Measurements from ENCODE around the gene RAMAC.

The RAMAC gene

DNA sequence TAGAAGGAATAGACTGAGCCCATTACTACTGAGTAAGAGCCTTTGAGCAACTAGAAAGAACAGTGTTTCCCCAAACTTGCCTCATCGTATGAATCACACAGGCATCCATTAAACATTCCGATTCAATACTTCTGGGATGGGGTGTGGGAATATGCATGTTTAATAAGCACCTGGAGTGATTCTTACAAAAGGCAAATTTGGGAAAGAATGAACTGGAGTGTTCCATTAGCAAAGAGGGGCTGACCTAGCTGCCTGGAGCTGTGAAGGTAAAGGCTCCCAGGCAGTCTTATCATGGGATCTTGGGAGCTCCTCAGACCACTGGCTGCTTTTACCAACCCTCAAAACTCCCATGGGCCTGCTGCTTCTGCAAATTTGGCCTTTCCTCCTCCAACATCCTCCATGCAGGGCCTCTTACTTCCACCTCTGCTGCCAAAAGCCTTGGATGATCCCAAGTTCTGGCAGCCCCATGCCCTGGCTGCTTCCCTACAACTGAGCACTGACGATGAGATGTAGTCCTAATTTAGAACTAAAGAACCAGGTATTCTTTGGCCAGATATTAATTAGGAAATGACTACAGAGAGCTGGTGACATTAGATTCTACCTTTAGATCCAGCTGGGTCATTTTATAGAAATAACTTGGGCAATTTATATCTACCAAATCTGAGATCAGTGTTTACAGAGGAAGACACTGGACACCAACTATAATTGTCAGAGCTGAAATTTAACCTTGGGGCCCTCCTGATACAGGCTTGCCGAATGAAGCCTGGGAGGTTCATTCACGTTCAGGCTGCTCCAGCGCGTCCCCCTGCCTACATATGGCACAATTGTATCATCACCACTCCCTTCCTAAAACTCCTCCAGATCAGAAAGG lies 22.3 kb upstream of the RAMAC start:
- Histone ChIP-seq H3K9ac (no peak overlapping the region), H3K27me3 (ENCODE audit: insufficient read depth, low read depth) (no peaks in the 10 kb centered on the region), H3K4me2 (no peak overlapping the region), H3K27ac (no peak overlapping the region), H3K36me3 (ENCODE audit: insufficient read depth) (no peaks in the 10 kb centered on the region), H3K4me1 (ENCODE audit: low read depth, poor library complexity, severe bottlenecking) (peaks cover 23% of the 10 kb centered on the region), H4K20me1 (ENCODE audit: insufficient read depth) (no peaks in the 10 kb centered on the region), H3K4me3 (IDR thresholded peaks at IDR 0.05; ENCODE audit: insufficient read depth, low read depth, low read length) (no peak overlapping the region), H3K79me2 (ENCODE audit: insufficient read depth, low read depth) (no peaks in the 10 kb centered on the region), H2AFZ (ENCODE audit: low read depth) (no peak overlapping the region)
- no peak for TF ChIP-seq CTCF (conservative IDR thresholded peaks at IDR 0.05; ENCODE audit: low read depth, low read length)

DNA sequence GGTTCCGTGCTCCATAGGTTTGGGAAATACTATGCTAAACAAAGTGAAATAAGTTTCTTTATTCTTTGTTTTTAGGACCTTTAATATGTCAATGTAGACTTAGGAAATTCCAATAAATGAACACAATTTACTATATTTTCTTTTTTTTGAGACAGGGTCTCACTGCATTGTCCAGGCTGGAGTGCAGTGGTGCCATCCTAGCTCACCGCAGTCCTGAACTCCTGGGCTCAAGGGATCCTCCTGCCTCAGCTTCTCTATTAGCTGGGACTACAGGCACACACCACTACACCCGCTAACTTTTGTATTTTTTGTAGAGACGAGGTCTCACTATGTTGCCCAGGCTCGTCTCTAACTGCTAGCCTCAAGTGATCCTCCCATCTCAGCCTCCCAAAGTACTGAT lies 21.1 kb upstream of the RAMAC start:
- Histone ChIP-seq H3K36me3 (ENCODE audit: insufficient read depth) (no peaks in the 10 kb centered on the region), H3K9ac (no peak overlapping the region), H3K27ac (no peak overlapping the region), H3K4me1 (ENCODE audit: low read depth, poor library complexity, severe bottlenecking) (peaks cover 23% of the 10 kb centered on the region), H3K27me3 (ENCODE audit: insufficient read depth, low read depth) (no peaks in the 10 kb centered on the region), H3K4me3 (IDR thresholded peaks at IDR 0.05; ENCODE audit: insufficient read depth, low read depth, low read length) (no peak overlapping the region), H3K79me2 (ENCODE audit: insufficient read depth, low read depth) (no peaks in the 10 kb centered on the region), H2AFZ (ENCODE audit: low read depth) (no peak overlapping the region), H4K20me1 (ENCODE audit: insufficient read depth) (no peaks in the 10 kb centered on the region), H3K4me2 (no peak overlapping the region)
- no peak for TF ChIP-seq CTCF (conservative IDR thresholded peaks at IDR 0.05; ENCODE audit: low read depth, low read length)

DNA sequence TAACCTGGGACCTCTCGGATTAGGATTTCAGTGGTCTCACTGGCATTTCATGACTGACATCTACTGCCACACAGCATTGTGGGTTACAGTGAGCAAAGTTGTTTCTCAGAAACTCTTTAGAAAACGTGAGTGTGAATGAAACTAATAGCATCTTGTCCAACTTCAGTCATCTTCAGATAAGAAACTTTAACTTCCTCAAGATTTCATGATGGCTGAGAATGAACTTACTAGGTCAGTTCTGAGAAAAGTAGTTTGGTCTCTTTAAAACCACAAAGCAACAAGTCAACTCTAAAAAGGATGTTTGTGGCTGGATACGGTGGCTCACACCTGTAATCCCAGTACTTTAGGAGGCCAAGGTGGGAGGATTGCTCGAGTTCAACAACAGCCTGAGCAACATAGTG lies 19.3 kb upstream of the RAMAC start:
- peaks cover 28% of the 10 kb centered on the region for H3K4me1 ChIP-seq (ENCODE audit: low read depth, poor library complexity, severe bottlenecking)
- peak overlapping the region; percentile 25; the same call in 1 of the 2 replicates for H3K4me2 ChIP-seq
- H3K4me3 ChIP-seq (IDR thresholded peaks at IDR 0.05; ENCODE audit: insufficient read depth, low read depth, low read length): no peak overlapping the region
- H2AFZ ChIP-seq (ENCODE audit: low read depth): no peak overlapping the region
- H3K9ac ChIP-seq: no peak overlapping the region
- no peaks in the 10 kb centered on the region for H3K36me3 ChIP-seq (ENCODE audit: insufficient read depth)
- H3K79me2 ChIP-seq (ENCODE audit: insufficient read depth, low read depth): no peaks in the 10 kb centered on the region
- TF ChIP-seq CTCF (conservative IDR thresholded peaks at IDR 0.05; ENCODE audit: low read depth, low read length): no peak
- no peak overlapping the region; the same call in 1 of the 2 replicates for H3K27ac ChIP-seq
- H3K27me3 ChIP-seq (ENCODE audit: insufficient read depth, low read depth): no peaks in the 10 kb centered on the region
- H4K20me1 ChIP-seq (ENCODE audit: insufficient read depth): no peaks in the 10 kb centered on the region

DNA sequence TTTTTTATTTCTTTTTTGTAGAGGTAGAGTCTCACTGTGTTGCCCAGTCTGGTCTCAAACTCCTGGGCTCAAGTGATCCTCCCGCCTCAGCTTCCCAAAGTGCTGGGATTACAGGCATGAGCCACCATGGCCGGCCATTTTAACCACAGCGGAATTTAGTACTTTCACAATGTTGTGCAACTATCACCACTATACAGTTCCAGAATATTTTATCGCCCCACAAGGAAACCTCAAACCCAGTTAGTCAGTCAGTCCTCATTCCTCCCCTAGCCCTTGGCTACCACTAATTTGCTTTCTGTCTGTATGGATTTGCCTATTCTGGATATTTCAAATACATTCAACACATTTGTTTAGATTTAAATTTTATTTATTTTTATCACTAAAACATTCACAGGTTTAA lies 17.9 kb upstream of the RAMAC start:
- Histone ChIP-seq H3K9ac (no peak overlapping the region), H3K27me3 (ENCODE audit: insufficient read depth, low read depth) (no peaks in the 10 kb centered on the region), H4K20me1 (ENCODE audit: insufficient read depth) (no peaks in the 10 kb centered on the region), H3K4me3 (IDR thresholded peaks at IDR 0.05; ENCODE audit: insufficient read depth, low read depth, low read length) (no peak overlapping the region), H3K79me2 (ENCODE audit: insufficient read depth, low read depth) (no peaks in the 10 kb centered on the region), H3K4me1 (ENCODE audit: low read depth, poor library complexity, severe bottlenecking) (peaks cover 42% of the 10 kb centered on the region), H3K4me2 (no peak overlapping the region), H3K27ac (no peak overlapping the region), H2AFZ (ENCODE audit: low read depth) (no peak overlapping the region), H3K36me3 (ENCODE audit: insufficient read depth) (no peaks in the 10 kb centered on the region)
- no peak for TF ChIP-seq CTCF (conservative IDR thresholded peaks at IDR 0.05; ENCODE audit: low read depth, low read length)
